CD4-positive, alpha-beta T cell treated with Interleukin-15 for 4 hours (primary cell): ENCODE results near the gene NEDD4.
"Not testable (repeated sequence)": the region's sequence is repeated elsewhere in the genome, so short reads cannot be mapped to it uniquely, and the experiment has no call there.

Experiments
- DNase-seq: peaks from one replicate; pipeline ENCODE4 v3.0.0-alpha.2; 2020; ENCODE audit warnings: low spot score

The NEDD4 gene

GRCh38 chr15:55993111-55993803 is at the start of gene NEDD4:
Gene NEDD4 (minus strand): TSS chr15:55993612. CDS start chr15:55993555, 57 bp downstream.
- DNase-seq, result peak; percentile 63

DNA sequence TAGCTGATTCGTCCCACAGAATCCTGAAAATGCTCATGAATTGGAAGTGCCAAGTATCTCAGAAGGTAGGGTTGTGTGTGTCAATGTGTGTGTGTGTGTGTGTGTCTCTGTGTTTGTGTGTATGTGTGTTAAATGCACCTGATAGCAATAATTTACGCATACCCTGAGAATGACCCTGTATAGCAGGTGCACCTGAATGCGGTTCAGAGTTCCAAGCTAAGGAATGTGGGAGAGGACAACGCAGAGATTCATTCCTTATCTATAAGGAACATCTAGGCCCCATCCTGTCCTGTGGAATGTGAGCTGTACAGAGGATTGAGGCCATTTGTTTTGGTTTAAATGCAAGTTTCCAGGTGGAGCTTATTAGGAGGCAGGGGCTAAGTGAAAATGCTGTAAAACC is 49.1 kb upstream of the NEDD4 start:
- DNase-seq, result no peak

GRCh38 chr15:56042031-56042430 is 48.6 kb upstream of the NEDD4 start:
- DNase-seq, result no peak

- DNase-seq, result peak; percentile 8
These were observed 46.9 kb upstream of the NEDD4 start for GRCh38 chr15:56040081-56041035.

- DNase-seq, result no peak
These were observed 45.3 kb upstream of the NEDD4 start for GRCh38 chr15:56038707-56039106.

DNA sequence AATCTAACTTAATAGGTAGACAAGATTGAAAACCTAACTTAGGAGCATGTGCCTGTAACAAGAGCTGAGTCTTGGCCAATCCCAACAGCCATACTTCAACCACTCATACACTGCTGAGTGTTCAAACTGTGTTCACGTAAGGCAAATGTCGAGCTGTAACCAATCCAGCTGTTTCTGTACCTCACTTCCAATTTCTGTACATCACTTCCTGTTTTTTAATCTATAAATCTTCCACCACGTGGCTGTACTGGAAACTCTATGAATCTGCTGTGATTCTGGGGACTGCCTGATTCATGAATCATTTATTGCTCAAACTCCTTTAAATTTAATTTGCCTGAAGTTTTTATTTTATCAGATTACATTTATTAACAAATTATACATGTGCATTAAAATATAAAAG is 44.6 kb upstream of the NEDD4 start:
- peak; percentile 12 for DNase-seq

GRCh38 chr15:56036546-56037067 is 43.2 kb upstream of the NEDD4 start:
- DNase-seq, result no peak

DNA sequence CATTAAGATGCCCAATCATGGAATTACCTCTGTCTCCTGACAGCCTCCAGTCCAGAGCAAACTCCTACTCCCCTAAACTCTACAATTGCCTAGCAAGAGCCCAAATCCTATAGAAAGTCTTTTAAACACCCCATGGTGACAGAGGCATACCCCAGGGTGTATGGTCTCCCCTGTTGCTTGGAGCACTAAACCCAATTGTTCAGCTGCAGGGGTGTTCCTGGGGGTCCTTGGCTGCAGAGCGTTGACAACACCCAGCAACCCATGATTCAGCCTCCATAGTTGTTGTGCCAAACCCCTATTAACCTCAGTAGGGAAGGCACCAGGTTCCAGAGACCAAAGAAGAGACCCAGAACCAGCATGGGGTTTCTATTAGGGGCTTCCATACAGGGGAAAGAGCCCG is 41.8 kb upstream of the NEDD4 start:
- DNase-seq, result no peak

DNA sequence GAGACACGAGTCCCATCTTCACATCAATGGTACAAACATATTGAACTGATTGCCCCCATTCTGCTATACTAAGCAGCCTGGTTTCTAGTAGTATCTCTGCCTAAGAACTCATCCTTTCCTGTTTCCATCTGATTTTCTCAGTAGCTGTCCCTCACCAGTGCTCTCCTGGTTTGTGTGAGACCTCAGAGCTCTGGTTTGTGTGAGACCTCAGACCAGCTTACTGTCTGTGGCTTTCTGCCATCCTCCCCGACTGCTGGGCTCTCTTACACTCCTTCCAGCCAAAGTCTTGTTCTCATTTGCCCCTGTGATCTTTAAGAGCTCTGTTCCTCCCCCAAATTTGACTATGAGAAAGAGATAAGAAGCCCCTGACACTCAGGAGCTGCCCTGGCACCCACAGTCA is 41.1 kb upstream of the NEDD4 start:
- DNase-seq, result no peak

DNA sequence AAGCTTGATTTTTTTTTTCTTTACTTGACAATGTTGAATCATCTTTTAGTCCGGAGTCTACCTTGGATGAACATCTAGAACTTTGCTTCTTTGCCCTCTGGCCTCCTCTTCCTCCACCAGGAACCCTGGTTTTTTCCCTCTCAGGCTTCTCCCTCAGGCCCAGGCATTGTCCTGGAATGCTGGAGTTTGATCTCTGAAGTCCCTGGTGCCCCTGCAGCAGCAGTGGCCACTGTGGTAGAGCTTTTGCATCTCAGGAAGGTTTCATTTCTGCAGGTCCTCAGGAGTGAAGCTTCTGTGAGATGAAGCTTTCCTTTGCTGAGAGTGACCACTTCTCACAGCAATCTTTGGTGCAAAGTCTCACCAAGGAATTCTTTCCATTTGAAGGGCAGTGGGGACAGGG is 39.0 kb upstream of the NEDD4 start:
- DNase-seq, result no peak

- no peak for DNase-seq
These were observed 38.4 kb upstream of the NEDD4 start for GRCh38 chr15:56031836-56032235.

GRCh38 chr15:56031402-56031801 is 38.0 kb upstream of the NEDD4 start:
- DNase-seq, result no peak

DNA sequence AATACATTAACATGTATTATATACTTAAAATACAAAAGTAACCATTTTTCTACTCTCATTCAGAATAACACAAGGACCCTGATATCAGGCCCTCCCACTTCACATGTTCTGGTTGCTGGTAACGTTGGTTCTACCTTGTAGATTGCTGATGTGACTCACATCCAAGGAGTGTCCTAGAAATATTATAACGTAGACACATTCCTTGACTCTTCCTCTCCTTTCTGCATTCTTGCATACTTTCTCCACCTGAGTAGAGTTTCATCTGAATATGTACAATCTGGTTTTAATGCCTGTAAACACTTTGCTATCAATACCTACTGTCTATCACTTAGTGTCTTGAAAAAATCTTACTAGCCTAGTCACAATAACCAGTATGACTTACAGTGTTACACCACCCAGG is 35.0 kb upstream of the NEDD4 start:
- no peak for DNase-seq

DNA sequence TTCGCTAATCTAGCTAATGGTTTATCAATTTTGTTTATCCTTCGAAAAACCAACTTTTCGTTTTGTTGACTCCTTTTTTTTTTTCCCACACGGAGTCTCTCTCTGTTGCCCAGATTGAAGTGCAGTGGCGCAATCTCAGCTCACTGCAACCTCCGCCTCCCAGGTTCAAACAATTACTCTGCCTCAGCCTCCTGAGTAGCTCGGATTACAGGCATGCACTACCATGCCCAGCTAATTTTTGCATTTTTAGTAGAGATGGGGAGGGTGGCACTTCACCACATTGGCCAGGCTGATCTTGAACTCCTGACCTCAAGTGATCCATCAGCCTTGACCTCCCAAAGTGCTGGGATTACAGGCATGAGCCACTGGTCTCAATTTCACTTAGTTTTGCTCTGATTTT is 29.7 kb upstream of the NEDD4 start:
- DNase-seq, result not testable (repeated sequence)

GRCh38 chr15:56019819-56020486 is 26.5 kb upstream of the NEDD4 start:
- DNase-seq, result no peak

- DNase-seq, result no peak
These were observed 25.8 kb upstream of the NEDD4 start for GRCh38 chr15:56019060-56019793.

DNA sequence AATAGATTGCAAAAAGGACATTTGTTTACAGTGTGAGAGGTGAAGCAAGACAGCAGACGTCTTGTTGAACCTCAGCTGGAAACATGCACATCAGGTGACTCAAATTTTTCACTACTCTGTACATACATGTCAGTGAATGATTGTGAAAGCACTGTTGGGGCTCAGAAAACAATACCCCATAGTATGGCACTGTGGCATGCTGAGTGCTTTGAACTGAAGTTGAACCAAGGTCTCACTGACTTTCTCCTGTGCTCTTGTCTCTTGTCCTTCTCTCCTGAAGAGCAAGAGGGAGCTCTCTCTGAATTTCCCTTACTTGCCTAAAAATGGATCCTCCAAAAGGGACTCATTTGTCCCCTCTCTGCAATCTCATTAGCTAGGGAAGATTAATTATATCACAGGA is 24.5 kb upstream of the NEDD4 start:
- no peak for DNase-seq

DNA sequence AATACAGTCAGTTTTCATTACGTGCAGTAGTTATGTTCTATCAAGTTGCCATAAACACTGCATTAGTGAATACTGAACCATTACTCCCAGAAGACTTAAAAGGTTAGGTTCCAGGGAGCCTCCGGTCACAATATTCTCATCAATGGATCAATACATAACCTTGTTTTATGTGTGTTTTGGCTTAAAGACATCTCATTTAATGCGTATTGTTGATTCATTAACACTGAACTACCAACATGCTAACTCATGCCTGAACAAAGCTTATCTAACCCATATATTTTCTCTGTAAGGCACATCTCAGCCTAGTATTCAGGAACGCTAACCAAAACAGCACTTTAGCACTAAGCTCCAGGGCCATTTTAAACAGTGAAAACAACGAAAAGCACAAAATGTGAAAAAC is 24.1 kb upstream of the NEDD4 start:
- no peak for DNase-seq

GRCh38 chr15:56016281-56016680 is 22.9 kb upstream of the NEDD4 start:
- no peak for DNase-seq

DNA sequence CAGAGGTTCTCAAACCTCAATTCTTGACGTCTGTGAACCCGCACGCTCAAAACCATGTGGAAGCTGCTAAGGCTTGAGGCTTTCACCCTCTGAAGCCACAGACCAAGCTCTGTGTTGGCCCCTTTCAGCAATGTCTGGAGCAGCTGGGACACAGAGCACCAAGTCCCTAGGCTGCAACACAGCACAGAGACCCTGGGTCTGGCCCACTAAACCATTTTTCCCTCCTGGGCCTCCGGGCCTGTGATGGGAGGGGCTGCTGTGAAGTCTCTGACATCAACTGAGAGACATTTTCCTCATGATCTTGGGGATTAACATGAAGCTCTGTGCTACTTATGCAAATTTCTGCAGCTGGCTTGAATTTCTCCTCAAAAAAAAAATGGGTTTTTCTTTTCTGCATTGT is 21.3 kb upstream of the NEDD4 start:
- no peak for DNase-seq

GRCh38 chr15:56007053-56007452 is 13.6 kb upstream of the NEDD4 start:
- not testable (repeated sequence) for DNase-seq

DNA sequence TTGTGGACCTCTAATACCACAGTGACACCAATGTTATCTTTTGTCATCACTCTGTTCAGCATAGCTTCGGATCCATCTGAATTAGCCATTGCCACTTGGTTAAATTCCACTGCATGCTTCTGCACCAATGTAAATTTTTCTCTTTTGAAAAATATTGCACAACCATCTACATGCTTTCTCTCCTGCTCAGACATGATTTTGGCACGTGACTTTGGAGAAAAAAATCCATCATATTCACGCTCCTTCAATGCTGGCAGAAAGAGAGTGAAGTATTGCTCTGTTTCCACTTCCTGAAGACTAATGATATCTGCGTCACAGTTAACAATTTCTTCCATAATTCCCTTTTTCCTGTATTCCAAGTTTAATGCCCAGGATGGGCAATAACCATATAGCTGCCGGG is 13.0 kb upstream of the NEDD4 start:
- not testable (repeated sequence) for DNase-seq
